Measurements from ENCODE around the gene PCNT.

Gene PCNT

DNA sequence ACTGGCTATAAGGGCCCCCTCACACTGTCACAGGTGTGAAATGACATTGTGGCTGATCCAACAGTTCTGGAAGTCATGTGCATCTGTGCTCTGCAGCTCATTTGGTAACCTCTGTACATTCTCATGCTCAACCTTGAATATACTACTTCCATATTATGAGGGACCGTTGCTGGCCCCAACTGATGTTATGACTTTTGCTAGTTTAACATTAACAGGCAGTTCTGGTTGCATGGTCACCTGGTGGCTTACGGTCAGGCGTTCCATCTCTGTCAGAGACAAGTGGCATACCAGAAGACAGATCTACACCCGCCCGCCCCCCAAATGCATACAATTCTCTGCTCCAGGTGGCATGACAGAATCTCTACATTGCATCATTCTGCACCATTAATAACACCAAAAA lies 128.8 kb downstream of the PCNT start:
- H3K27ac ChIP-seq: no peak overlapping the region
- no peak for TF ChIP-seq ZFX (IDR thresholded peaks at IDR 0.05; ENCODE audit: borderline replicate concordance)
- TF ChIP-seq, protein P1, sequence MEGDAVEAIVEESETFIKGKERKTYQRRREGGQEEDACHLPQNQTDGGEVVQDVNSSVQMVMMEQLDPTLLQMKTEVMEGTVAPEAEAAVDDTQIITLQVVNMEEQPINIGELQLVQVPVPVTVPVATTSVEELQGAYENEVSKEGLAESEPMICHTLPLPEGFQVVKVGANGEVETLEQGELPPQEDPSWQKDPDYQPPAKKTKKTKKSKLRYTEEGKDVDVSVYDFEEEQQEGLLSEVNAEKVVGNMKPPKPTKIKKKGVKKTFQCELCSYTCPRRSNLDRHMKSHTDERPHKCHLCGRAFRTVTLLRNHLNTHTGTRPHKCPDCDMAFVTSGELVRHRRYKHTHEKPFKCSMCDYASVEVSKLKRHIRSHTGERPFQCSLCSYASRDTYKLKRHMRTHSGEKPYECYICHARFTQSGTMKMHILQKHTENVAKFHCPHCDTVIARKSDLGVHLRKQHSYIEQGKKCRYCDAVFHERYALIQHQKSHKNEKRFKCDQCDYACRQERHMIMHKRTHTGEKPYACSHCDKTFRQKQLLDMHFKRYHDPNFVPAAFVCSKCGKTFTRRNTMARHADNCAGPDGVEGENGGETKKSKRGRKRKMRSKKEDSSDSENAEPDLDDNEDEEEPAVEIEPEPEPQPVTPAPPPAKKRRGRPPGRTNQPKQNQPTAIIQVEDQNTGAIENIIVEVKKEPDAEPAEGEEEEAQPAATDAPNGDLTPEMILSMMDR (IDR thresholded peaks at IDR 0.05): no peak

DNA sequence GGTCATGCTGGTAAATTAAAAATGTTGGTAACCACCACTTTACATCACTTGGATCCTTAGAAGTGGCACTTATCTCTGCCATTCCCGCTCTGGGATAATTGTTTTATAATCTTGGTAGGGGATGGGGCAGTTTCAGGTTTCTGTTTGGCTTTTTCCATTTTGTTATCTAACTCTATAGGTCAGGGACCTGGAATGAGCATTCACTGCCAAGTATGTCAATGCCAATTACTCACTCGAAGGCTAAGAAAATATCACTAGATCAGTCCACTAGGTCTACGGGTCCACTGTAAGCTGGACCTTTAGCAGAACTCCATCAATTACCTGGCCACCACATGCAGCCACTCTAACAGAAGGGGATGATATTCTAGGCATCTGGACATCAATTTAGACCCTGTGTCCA lies 130.2 kb downstream of the PCNT start:
- H3K27ac ChIP-seq: no peak overlapping the region
- TF ChIP-seq, protein P1 (IDR thresholded peaks at IDR 0.05): no peak
- no peak for TF ChIP-seq ZFX (IDR thresholded peaks at IDR 0.05; ENCODE audit: borderline replicate concordance)

DNA sequence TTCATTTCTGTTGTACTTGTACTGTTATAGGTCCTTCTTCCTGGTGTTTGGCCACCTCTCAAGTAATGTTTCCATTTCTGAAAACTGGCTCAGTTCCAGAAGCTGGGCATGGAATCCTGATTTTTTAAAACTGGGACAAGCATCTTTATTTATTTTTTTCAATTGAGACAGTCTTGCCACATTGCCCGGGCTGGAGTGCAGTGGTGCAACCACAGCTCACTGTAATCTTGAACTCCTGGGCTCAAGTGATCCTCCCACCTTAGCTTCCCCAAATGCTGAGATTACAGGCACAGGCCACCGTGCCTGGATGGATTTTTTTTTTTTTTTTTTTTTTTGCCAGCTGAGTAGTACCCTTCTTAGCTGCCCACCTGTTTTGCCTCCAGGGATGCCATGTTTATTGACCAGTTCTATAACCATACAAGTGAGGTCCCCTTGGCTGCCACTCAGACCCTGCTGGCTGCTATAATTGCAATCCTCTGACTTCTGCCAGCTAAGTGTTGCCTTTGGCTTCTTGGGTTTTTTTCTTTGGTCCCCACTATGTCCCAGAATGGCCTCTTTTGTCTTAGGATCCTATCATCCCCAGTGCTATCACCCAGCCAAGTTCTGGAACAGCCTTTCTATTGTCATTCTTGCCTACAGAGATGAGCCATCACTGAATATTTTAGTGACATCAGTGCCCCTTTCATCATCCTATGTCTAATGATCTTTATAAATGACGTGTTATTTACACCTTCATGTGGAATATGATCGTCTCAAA lies 130.9 kb downstream of the PCNT start:
- TF ChIP-seq, protein P1 (IDR thresholded peaks at IDR 0.05): no peak
- no peak for TF ChIP-seq ZFX (IDR thresholded peaks at IDR 0.05; ENCODE audit: borderline replicate concordance)

DNA sequence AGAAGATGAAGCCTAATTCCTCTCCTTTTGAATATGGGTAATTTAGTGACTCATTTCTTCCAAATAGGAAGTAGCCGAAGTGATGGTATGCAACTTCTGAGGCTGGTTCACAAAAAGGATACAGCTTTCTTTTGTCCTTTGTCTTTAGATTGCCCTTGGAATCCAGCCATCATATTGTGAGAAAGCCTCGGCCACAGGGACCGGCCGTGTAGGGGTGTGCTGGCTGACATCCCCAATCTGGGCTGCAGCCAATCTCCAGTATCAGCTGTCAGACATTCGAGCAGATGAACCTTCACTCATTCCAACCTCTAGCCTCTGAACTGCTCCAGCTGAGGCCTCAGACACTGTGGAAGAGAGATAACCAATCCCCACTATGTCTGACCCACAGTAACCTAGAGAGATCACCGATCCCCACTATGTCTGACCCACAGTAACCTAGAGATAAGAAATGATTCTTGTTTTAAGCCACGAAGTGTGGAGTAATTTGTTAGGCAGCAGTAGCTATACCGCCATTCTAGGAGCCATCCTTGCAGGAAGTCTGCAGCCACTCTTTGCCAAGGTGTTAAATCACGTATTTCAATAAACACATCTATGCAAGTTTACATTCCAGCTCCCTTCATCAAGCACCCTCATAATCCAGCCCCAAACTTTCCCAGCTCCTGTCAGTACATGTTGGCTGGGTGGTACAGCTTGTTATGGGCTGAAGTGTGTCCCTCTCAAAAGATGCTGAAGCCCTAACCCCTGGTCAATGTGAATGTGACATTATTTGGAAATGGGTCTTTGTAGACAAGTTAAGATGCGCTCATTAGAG lies 131.8 kb downstream of the PCNT start:
- no peak overlapping the region for H3K27ac ChIP-seq
- TF ChIP-seq ZFX (IDR thresholded peaks at IDR 0.05; ENCODE audit: borderline replicate concordance): no peak
- TF ChIP-seq, protein P1 (IDR thresholded peaks at IDR 0.05): no peak

More for the DNA sequence above, 130.9 kb downstream of the PCNT start:
- no peak overlapping the region for H3K27ac ChIP-seq

DNA sequence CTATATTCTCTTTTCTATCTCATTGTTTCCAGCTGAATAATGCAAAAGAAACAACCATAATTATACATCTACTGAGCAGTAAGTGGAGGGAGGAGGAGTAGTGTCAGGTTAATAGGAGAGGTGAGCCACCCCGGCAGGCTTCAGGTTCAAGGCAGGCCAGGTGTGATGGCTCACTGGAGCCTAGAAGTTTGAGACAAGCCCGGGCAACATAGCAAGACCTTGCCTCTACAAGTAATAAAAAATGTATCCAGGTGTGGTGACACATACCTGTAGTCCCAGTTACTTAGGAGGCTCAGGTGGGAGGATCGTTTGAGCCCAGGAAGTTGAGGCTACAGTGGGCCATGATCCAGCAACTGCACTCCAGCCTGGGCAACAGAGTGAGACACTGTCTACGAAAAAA lies 132.8 kb downstream of the PCNT start:
- TF ChIP-seq ZFX (IDR thresholded peaks at IDR 0.05; ENCODE audit: borderline replicate concordance): no peak
- TF ChIP-seq, protein P1 (IDR thresholded peaks at IDR 0.05): no peak
- H3K27ac ChIP-seq: peak overlapping the region; percentile 87; the same call in 1 of the 2 replicates

DNA sequence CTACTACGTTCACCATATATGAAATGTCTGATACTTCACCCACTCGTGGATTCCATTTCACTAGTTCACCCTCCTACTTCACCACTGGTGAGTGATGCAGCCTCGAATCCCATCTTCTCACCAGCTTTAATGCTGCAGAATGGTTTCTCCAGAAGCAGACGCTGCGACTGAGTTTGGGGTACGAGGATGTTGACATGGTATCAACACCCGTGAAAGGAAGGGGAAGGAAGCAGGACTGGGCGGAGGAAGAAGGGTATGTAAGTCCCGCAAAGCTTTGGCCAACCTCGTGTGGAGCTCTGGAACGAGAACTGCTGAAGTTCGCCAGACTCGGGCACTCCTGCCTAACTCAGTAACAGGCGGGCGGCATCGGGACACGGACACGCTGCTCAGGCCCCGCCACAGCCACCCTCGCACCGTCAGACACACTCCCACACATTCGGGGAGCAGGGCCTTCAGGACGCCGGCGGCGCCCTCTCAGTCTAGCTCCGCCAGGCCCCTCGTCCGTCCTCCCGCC lies 133.9 kb downstream of the PCNT start:
- peak overlapping the region; percentile 87 for H3K27ac ChIP-seq
- TF ChIP-seq, protein P1 (IDR thresholded peaks at IDR 0.05): no peak
- TF ChIP-seq ZFX (IDR thresholded peaks at IDR 0.05; ENCODE audit: borderline replicate concordance): no peak

All from 22Rv1 (cell line).